Measurements from ENCODE around the gene HRH2.

Gene HRH2

DNA sequence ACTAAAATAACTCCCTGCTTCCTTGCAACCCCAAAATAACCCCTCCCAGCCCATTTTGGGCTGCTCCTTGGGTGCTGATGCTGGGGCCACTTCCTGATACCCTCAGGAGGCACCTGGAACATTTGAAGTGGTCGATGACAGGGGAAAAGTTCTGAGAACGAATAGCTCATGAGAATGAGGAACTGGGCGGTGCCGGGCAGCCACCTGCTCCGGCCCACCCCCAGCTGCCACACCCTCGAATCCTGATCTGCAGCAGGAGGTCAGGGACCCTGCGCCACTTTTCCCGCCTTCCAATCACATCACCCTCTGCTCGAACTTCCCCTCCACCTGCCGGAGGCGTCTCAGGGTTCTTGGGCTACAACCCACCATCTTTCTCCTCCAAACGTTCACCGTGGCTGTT lies 19.7 kb downstream of the HRH2 start:
- no peak for DNase-seq (ENCODE audit: low spot score)

DNA sequence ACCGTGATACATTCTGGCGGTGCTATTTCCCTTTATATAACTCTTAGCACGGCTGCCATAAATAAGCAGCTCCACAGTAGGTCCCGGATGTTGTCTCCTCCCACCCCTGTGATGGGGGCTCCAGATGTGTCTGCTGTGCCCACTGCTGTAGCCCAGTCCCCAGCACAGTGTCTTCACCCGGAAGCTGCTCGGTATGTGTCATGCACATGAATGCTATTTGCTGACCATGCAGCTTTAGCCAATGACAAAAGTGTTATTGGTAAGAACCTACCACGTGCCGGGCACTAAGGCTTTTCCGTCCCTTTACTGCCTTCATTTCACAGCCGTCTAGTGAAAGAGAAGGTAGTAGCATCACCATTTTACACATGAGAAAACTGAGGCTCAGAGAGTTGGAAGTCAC lies 20.2 kb downstream of the HRH2 start:
- no peak for DNase-seq (ENCODE audit: low spot score)

DNA sequence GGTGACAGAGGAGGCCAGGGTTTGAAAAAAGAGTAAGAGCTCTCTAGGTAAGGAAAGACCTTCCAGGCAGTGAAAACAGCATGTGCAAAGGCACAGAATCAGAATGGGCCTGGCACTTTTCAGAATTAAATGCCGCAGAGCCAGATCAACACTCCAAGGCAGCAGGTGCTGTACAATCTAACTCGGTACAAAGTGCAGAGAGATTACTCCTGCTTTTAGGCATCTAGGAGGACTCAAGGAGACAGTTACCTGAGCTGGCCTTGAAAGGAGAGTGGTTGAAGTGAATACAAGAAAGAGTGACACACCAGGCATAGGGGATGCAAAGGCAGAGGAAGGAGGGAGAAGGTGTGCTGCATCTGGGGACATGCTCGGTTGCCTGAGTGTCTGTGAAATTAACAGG lies 21.5 kb downstream of the HRH2 start:
- no peak for DNase-seq (ENCODE audit: low spot score)

DNA sequence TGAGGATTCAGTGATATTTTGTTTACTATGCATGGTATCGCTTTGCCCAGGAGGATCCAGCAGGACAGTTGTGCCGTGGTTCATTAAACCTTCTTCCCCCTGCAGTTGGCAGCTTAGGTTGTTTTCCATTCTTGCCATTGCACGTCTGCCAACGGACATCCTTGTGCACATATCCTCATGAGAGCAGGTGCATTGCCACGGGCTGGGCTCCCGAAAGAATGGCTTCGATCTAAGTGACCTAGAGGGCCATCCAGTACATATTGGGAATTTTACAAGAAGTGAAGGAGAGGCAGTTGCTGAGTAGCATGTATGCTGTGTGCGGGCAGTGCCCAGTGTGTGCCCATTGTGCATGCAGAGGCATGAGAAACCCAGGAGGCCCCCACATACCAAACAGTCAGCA lies 22.1 kb downstream of the HRH2 start:
- DNase-seq (ENCODE audit: low spot score), result no peak

DNA sequence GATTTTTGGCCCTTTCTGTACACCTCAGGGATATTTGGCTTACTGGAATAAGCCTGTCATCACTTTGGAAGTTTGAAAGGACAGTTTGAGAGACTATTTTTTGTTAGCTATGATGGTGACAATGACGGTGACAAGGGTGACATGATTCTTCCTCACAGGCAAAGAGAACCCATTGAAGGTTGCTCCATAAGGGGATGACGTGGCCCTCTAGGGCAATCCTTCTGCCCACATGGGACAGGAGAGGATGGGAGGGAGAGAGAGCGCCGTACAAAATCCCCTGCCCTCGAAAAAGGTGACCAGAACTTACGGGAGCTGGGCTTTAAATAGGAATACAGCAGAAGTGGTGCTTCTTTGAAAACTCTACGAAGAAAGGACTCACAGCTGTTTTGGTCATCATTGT lies 22.6 kb downstream of the HRH2 start:
- DNase-seq (ENCODE audit: low spot score), result no peak

DNA sequence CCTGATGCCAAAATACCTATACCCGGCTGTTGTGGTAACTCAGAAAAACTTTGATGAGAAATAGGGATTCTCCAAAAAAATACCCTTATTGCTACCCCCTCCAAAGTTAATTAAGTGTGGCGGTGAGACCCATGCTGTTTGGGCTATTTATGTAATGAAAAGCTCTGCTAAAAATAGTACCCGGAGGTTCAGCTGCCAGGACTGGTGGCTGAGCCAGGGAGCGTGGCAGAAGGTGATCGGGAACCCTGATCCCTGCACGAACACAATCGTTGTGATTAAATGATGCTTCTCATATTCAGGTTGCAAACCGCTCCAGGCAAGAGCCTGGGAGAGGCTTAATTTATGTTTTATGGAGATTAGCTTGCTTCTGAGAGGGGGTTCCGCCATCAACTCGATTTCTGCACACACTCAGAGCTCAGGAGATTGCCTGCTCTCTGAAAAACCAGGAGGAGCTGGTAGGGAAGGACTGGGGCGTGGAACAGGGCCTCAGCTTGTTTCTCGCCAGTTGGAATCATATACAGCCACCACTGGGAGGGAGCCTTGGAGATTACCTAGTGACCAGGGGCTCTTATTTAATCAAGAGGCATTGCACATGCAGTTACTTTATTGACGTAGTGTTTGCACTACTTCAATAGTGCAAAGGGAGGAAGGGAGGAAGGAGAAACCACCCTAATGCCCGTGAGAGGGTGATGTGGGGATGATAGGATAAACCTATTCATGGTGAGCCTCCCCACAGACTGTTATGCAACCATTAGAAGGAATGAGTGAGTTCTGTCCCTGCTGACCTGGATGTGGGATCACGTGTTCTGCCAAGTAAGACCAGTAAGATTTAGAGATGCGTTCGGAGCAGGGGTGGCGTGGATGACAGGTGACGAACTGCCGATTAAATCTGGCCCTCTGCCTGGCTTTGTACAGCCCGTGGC lies 23.4 kb downstream of the HRH2 start:
- no peak for DNase-seq (ENCODE audit: low spot score)

DNA sequence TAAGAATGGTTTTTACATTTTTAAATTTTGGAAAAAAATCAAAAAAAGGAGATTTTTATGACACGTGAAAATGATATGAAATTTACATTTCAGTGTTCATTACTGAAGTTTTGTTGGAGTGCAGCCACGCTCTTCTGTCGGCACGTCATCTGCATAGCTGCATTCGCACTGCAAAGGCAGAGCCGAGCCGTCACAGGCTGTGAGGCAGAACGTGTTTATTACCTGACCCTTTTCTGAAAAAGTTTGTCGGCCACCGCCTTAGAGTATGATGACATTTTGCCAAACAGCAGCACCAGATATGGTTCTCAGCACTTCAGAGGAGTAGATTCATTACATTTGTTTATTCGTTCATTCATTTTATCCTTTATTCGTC lies 24.1 kb downstream of the HRH2 start:
- no peak for DNase-seq (ENCODE audit: low spot score)

DNA sequence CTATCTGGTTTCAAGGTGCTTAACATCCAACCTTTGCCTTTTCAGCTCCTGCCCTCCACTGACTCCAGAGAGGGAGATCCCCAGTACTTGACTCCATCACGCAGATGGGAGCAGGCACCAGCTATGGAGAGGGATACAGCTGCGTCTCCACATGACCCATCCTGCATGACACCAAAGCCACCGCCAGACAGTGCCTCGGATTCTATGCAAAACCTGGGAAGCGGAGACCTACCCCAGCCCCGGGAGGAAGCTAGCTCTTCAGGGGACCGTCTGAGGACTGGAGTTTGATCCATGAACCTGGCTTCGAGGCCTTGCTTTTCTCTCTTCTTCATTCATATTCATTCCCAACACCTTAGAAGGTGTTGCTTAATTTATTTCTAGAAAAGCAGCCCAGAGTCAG lies 24.8 kb downstream of the HRH2 start:
- no peak for DNase-seq (ENCODE audit: low spot score)

DNA sequence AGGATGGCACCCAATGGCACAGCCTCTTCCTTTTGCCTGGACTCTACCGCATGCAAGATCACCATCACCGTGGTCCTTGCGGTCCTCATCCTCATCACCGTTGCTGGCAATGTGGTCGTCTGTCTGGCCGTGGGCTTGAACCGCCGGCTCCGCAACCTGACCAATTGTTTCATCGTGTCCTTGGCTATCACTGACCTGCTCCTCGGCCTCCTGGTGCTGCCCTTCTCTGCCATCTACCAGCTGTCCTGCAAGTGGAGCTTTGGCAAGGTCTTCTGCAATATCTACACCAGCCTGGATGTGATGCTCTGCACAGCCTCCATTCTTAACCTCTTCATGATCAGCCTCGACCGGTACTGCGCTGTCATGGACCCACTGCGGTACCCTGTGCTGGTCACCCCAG lies 25.4 kb downstream of the HRH2 start:
- no peak for DNase-seq (ENCODE audit: low spot score)

DNA sequence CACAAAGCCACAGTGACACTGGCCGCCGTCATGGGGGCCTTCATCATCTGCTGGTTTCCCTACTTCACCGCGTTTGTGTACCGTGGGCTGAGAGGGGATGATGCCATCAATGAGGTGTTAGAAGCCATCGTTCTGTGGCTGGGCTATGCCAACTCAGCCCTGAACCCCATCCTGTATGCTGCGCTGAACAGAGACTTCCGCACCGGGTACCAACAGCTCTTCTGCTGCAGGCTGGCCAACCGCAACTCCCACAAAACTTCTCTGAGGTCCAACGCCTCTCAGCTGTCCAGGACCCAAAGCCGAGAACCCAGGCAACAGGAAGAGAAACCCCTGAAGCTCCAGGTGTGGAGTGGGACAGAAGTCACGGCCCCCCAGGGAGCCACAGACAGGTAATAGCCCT lies 26.1 kb downstream of the HRH2 start:
- DNase-seq (ENCODE audit: low spot score), result no peak

DNA sequence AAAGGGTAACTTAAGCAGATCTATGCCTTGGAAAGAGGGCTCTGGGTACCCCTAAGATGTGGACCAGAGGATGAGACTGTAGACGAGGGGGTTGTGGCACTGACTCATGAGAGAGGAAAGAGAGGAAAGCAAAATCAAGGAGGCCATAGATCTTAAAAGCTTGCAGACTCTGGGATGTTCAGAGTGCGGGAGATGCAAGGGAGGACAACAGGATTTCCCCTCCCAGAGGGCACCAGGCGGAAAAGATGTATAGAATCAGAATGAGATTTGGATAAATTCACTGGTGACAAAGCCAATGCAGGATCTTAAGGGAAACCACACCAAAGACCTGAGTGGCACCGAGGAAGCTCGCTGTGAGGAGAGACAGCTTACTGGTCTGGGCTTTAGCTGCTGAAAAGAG lies 27.1 kb downstream of the HRH2 start:
- no peak for DNase-seq (ENCODE audit: low spot score)

DNA sequence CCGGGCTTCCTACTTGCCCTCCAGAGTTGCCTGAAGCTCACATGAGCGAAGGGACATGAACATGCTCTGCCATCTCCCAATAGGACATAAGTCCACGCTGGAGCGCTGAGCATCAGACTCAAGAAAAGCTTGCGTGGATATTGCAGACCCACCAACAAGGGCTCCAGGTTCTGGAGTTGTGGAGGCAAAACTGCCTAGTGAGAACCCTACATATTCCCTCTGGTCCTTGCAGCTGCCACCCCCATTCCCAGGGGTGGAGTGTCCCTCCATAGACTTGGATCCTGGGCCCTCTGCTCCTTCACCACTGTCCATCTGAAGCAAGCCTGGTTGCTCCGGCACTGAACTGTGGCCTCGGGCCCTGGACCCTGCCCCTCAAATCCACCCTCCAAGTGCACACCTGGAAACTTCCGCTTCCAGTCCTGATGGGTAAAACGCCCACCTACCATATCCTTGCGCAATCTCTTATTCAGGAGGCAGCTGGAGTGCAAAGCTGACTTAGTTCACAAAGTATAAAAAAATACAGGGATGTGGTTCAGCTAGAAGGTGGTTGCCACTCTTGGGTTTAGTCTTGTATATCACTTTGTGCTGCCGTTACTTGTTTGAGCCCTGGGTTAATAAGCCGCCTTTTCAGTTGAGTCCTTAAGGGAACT lies 28.0 kb downstream of the HRH2 start:
- DNase-seq (ENCODE audit: low spot score), result no peak

DNA sequence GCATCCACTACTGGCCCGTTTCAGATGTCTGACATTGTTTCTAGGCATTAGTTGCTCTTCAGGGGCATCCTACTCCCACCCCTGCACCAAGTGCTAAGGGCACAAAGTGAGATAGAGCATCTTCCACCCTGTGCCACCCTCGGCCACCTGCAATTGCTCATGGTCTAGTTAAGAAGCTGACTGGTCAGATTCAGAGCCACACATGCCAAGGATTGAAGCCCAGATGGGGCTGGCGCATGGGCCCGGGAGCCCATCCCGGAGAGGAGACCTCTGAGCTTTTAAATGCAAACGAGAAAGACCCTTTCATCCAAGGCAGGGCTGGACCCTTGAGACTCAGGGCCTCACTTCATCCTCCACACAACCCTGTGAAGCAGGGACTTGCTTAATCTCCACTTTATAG lies 28.5 kb downstream of the HRH2 start:
- no peak for DNase-seq (ENCODE audit: low spot score)

DNA sequence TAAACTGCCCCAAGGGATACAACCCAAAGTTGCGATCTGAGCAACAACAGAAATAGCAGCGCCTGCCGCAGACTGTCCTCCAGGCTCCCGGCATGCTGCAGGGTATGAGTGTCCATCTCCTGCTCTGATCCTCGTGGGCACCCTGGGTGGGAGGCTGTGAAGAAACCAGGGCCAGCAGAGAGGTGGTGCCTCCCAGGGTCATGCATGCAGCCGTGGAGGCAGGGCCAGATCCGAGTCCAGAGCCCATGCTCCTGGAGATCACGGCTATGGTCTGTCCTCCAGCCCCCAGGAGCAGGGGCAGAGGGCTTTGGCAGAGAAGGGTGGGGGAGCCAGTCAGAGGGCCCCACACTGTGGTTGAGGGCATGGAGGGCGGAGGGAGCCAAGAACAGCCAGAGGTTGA lies 29.0 kb downstream of the HRH2 start:
- DNase-seq (ENCODE audit: low spot score), result no peak

DNA sequence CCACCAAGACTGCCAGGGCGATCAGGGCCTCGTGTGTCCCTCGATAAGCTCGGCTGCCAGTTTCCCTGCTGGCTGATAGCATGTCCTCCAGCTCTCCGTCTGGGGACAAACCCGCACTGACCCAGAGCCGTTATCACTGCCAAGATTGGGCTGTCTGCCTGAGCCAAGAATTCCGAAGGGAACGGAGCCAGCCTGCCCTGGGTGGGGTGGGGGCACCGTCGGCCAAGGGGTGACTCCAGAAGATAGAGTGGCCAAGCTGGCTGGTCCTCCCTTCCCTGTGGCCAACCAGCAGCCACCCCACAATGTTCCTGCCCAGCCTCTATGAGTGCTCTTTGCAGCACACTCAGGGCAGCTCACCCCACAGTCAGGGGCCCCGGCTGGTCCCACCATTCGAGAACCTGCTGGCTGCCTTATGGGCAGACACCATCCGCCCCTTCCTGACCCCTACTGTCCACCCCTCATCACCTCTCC lies 29.4 kb downstream of the HRH2 start:
- no peak for DNase-seq (ENCODE audit: low spot score)

DNA sequence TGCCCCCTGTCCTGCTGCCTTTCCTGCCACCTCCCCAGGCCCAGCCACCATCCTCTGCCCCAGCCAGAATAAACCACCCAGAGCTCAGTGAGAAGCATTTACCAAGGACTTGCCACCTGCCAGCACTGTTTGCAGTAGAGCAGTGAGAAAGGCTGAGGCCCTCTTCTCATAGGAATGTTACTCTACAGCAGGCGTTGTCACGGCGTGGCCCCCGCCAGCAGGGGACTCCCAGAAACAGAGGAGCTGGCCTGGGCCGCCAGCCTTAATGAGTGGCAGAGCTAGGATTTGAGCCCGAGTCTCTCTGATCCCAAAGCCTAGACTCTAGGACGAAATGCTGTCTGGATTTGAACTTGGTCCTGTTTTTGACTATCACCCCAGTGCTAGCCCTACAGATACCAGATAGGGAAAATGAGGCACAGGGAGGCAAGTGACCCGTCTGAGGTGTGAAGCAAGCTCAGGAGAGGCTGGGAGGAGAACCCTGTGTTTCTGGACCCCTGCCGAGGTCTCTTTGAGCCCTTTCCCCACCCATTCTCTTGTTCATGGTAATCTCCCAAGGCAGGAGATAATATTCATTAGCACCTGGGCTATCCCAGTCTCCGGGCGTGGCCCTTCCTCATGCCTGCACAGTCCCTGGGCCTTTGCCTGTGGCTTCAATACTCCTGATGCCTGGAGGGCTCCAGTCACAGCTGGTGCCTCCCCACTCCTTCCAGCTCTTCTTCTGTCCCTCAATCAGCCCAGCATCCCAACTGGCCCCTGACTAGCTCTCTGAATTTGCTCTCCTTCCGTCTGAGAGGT lies 30.7 kb downstream of the HRH2 start:
- no peak for DNase-seq (ENCODE audit: low spot score)

DNA sequence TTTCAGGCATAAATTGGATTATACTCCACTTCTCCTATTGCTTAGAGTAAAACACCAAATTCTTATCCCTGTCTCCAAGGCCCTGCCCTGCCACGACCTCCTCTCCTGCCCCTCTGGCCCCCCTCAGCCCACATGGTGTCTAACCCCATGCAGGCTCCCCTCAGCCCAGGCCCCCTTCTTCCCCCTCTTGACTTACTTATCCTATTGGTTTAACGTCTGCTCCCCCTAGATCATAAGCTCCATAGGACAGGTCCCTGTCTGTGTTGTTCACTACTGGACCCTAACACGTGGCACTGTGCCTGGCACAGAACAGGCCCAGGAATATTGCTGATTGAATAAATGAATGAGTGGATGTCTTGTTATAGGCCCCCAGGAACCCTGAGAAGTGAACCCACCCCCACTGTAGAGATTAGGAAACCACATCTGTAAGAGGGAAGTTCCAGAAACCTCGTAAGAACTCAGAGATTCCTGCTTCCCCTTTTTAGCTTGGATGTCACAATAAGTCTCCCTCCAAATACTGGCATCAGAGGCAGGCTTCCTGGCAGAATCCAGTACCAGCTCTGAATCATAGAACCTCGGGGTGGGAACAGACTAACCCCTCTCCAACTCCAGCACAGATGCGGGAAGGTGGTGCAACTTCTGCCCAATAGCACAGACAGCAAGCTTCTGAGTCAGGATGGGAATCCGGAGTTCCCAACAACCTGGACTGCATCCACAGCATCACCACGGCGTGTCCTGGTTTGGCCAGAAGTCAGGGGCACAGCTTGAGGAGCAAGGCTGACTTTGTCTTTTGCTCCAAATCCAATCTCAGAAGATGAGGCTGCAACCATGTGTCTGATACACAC lies 31.5 kb downstream of the HRH2 start:
- no peak for DNase-seq (ENCODE audit: low spot score)

DNA sequence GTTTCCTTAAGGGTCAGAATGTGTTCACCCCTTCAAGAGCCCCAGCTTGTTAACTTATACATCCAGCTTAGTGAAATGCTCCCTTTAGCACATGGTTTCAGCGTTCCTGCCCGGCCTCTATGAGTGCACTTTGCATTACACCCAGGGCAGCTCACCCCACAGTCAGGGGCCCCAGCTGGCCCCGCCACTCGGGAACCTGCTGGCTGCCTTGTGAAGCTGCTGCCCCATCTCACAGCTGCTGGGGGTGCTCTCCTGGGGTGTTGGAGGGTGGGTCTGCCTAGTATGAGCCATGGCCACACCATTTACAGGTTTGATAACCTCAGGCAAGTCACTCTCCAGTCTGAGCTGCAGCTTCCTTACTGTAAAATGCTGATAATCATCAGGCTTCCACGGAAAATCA lies 32.2 kb downstream of the HRH2 start:
- no peak for DNase-seq (ENCODE audit: low spot score)

DNA sequence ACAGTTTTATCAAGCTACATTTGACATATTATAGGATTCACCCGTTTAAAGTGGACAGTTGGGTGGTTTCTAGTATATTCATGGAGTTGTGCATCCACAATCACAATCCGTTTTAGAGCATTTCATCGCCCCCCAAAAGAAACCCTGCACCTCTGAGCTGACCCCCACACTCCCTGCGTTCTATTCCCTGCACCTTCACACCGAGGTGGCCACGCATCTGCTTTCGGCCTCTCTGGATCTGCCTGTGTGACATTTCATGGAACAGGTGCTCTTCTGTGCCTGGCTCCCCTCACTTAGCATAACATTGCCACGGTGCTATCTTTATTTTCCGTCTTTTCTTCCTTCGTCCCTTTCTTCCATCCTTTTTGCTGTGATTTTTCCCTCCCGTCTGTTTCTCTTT lies 32.7 kb downstream of the HRH2 start:
- DNase-seq (ENCODE audit: low spot score), result no peak

DNA sequence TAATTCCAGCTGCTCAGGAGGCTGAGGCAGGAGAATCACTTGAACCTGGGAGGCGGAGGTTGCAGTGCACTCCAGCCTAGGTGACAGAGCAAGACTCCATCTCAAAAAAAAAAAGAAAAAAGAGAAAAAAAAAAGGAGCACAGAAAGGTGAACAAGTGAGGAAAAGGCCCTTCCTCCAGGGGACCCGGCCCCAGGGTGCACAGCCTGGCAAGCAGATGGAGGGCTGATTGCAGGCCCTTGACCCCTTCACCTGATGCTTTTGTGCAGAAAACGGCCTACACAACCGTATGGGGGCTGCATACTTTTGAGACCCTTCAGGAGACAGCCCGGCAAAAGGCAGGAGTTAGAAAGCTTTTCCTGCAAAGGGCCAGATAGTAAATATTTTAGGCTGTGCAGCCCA lies 33.9 kb downstream of the HRH2 start:
- no peak for DNase-seq (ENCODE audit: low spot score)

DNA sequence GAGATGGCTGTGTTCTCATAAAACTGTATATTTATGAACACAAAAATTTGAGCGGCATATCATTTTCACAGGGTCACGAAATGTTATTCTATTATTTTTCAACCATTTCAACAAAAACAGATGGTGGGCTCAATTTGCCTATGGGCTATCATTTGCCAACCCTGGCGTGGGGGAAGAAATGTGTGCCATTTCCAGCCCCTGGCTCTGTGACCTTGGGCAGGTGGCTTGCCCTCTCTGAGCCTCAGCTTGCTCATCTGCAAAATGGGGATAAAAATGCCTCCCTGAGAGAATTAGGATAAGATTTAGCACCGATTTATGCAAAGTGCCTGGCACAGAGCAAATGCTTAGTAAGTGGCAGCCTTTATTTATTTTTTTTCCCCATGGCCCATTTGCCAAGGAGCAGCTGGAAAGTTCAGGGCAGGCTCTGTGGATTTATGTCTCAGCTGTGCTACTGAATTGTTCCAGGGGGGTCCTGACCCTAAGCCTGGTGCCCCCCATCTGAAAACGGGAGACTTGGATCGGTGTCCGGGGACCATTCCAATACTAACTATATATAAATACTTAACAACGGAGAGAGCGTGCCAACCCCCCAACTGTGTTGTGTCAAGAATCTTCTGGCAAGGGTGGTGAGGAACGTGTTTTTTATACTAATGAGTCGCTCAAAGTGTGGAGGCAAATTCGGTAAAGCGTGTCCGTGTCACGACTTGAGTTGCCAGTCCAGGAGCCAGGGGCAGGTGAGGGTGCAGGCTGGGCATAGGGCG lies 34.5 kb downstream of the HRH2 start:
- DNase-seq (ENCODE audit: low spot score), result no peak
